T-helper 1 cell treated with Interleukin-12 subunit alpha and Interleukin-12 subunit beta and Interleukin-4 antibody, amounts not matched to agents 30 ng/mL and 1 ng/mL, for 36 hours (primary cell): ENCODE results near the gene MS4A3. TPM values are rescaled to one million over a fixed set of nuclear protein-coding genes. Genes with fewer than 3 reads are reported as not detected.
"Not testable (repeated sequence)": the region's sequence is repeated elsewhere in the genome, so short reads cannot be mapped to it uniquely, and the experiment has no call there.

Experiments
- intact Hi-C: fragments of 100-400 bp; cut with micrococcal nuclease; formaldehyde crosslinking; loops from one replicate; pipeline ENCODE4 v1.15.1; 2024
- total RNA-seq: library from RNA; stranded (reverse); gene quantifications from 2 replicates; pipeline ENCODE4 v1.2.3, GENCODE V29; 2022

The MS4A3 gene, protein sequence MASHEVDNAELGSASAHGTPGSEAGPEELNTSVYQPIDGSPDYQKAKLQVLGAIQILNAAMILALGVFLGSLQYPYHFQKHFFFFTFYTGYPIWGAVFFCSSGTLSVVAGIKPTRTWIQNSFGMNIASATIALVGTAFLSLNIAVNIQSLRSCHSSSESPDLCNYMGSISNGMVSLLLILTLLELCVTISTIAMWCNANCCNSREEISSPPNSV
- not detected in 2 replicates for total RNA-seq

DNA sequence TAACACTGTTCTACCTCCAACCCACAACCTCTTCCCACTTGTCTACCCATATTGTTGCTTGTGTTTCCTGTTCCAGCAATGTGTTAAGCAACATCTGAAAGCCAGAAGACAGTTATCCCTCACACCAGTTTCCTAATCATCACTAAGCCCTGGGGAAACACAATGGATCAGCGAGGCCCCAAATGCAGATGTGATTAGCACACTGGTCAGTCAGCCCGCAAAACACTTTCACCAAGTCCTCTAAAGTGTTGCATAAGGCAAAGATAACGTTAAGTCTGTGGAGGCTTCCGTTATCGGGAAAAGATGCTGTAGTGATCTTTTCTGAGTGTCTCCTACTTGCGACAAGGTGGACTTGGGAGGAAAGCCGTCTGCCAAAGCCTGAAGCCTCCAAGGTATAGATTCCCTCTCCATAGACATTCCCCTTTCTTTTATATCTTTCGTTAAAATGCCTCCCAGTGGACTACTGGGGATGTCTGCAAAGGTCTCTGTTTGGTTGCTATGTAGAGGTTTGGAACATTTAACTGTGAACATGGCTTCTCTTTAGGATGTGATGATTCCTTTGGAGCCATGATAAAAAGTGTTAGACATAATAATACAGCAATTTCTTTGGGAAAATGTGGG is at the start of gene MS4A3:
TSS of gene MS4A3 (plus strand) at position 317 of the 621 bp plus-strand sequence. CDS start 4,496 bp downstream, outside the sequence.
- intact Hi-C loops = no loop called here

DNA sequence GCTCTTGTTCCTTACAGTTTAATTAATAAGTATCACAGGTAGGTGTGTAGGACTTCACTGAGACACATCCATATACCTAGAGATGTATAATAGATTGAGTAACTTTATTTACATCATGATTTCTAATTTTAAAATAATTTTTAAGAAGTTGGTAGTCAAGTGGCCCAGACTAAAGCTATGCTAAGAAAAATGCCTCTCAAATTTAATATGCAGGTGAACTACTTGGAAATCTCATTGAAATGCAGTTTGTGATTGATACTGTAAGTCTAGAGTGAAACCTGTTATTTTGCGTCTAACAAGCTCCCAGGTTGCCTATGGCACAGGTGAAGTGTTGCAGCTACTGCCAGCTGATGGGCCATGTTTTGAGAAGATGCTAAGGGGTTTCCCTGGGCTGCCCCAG is 39.6 kb upstream of the MS4A3 start, which contains the start of gene OOSP4B:
TSS of gene OOSP4B (plus strand) at position 301 of the 400 bp plus-strand sequence.
- intact Hi-C loops = no loop called here

DNA sequence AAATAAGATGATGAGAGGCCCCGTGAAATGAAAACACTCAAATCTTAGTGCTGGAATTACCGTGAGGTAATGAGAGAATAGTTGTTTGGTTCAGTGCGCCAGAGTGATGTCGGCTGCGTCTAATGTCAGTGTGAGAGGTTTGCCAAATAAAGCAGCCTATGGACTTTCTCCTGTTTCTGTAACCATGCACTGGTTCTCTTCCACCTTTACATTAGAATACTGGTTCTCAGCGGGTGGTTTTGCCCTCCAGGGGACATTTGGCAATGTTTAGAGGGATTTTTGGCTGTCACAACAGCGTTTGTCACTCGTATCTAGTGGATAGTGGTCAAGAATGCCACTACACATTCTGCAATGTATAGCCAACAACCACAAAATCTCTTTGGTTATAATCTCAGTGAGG is 38.4 kb upstream of the MS4A3 start:
- intact Hi-C loops = no loop called here

DNA sequence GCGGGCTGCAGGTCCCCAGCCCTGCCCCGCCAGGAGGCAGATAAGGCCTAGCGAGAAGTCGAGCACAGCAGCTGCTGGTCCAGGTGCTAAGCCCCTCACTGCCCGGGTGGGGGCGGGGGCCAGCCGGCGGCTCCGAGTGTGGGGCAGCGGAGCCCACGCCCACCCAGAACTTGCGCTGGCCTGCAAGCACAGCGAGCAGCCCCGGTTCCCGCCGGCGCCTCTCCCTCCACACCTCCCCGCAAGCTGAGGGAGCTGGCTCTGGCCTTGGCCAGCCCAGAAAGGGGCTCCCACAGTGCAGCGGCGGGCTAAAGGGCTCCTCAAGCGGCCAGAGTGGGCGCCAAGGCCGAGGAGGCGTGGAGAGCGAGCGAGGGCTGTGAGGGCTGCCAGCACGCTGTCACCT is 36.1 kb upstream of the MS4A3 start:
- intact Hi-C loops = not testable (repeated sequence)

DNA sequence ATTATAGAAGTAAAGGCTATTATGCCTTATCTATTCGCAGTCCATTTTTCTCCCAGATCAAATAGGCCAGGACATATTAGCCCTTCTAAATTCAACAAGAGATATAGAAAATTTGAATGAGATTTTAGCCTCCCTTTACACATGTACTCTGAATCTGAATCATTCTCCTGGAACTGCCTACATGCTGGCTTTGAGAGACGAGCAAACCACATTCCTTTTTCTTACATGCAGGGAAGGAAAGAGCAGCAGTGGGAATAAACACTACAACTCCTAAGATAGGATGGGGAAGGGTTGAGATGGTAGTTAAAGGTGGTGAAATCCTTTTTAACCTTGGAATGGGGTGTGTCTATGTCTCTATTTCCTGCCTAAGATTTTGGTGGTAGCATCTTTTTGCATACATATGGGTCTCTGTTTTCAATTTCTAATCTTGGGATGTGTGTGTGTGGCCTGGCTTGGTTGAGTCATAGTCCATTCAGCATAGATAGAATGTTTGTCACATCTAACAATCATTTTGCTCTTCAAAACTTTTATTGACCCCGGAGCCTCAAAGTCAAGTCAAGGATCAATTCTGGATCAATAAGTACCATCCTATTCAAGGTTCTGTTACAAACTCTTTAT is 27.3 kb upstream of the MS4A3 start:
- intact Hi-C loops = no loop called here

DNA sequence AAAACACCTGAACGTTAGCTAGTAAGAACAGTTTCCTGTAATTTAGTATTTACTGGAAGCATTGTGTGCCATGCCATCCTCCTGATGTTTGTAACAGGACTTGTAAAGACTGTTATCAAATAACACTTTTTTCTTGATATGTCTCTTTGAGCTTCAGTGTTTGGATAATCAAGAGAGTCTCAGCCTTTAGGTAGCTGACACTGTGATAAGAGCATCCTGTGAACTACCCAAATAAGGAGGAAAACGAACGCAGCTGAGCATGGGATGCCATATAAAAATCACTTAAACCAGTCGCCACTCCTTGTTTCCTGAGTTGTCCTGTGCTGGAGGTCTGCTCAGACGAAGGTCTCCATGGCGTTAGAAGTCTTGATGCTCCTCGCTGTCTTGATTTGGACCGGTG is 16.4 kb upstream of the MS4A3 start, which contains the start of gene OOSP2:
TSS of gene OOSP2 (plus strand) at position 301 of the 400 bp plus-strand sequence. CDS start at position 352, 51 bp downstream.
- intact Hi-C loops = no loop called here

DNA sequence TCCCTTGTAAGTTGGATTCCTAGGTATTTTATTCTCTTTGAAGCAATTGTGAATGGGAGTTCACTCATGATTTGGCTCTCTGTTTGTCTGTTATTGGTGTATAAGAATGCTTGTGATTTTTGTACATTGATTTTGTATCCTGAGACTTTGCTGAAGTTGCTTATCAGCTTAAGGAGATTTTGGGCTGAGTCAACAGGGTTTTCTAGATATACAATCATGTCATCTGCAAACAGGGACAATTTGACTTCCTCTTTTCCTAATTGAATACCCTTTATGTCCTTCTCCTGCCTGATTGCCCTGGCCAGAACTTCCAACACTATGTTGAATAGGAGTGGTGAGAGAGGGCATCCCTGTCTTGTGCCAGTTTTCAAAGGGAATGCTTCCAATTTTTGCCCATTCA is 6.0 kb upstream of the MS4A3 start:
- intact Hi-C loops = not testable (repeated sequence)

DNA sequence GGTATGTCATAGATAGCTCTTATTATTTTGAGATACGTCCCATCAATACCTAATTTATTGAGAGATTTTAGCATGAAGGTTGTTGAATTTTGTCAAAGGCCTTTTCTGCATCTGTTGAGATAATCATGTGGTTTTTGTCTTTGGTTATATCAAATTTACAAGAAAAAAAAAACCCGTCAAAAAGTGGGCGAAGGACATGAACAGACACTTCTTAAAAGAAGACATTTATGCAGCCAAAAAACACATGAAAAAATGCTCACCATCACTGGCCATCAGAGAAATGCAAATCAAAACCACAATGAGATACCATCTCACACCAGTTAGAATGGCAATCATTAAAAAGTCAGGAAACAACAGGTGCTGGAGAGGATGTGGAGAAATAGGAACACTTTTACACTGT is 5.6 kb upstream of the MS4A3 start:
- intact Hi-C loops = not testable (repeated sequence)

DNA sequence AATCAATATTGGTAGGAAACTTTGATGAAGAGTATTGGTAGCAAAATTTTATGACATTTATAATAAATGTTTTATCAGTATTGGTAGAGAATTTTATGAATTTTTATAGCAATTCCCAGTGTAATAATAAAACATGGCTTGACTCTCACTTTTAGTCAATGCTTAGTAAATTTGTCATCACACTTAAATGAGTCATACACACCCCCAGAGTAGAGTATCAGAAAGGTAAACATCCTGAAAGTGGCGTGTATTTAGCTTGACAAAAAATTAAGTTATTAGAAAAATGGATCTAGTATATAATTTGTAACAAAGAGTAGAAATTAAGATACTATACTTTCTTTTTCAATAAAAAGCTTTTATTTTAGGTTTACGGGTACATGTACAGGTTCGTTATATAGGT is 2.6 kb downstream of the MS4A3 start:
- intact Hi-C loops = no loop called here

DNA sequence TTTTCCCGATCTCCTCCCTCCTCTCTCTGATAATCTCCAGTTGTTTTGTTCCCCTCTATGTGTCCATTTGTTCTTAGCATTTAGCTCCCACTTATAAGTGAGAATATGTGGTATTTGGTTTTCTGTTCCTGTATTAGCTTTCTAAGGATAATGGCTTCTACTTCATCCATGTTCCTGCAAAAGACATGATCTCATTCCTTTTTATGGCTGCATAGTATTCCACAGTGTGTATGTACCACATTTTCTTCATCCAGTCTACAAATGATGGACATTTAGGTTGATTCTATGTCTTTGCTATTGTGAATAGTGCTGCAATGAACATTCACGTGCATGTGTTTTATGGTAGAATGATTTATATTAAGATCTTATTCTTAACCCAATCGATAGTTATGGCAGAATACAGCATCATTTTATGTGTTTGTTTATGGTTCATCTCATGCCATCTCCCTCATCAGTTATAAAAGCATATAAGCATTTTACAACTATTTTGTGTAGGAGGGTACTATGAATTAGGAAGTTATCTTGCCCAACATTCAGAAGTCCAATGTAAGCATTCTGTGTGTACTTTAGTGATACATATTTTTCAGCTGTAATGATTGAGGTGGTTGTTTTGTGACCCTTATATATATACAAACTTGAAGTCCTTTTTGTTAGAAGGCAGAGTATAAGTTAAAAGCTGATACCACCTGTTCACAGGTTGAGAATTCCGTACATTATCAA is 3.2 kb downstream of the MS4A3 start:
- intact Hi-C loops = no loop called here

DNA sequence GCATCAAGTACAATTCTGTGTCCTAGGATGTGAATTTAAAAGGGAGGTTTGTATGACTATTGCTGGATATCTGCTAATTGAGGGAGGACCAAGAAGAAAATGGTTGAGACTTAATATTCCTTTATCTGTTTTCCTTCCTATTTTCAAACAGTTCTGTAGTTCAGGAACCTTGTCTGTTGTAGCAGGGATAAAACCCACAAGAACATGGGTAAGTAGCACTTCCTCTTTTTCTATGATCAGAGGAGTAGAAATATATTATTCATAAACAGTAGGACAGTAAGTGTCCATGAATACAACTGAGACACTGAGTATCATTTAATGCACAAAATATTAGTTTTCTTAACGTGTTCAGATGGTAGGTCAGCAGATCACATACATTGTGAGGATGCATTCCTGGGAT is 7.6 kb downstream of the MS4A3 start:
- intact Hi-C loops = no loop called here

DNA sequence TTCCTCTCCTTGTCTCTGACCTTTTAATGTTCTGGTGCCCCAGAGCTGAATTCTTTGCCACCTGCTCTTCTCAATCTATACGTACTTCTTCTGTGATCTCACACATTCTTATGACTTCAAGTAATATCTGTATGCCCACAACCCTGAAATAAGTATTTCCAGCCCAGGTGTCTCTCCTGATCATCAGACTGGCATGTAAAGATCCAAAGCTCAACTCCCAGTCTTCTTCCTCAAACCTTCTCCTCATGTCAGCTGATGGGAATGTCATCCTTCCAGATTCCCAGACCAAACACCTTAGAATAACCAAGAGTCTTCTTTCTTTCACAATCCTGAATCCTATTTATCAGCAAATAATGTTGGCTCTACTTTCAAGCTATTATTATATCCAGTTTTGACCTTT is 9.3 kb downstream of the MS4A3 start:
- intact Hi-C loops = no loop called here

DNA sequence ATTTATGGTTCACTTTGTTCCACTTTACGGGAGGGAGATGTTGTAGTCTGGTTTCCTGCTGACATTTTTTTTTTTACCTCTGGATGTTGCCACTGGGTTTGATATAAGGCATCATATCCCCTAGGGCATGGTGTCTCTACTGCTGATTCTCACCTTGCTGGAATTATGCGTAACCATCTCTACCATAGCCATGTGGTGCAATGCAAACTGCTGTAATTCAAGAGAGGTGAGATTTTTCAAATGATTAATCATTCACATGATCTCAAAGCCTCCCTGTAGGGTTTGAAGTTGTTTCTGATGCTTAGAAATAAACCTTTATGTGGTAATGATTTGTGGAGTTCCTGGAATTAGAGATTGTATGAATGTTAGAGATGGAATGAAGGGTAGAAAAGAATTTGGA is 13.0 kb downstream of the MS4A3 start:
- intact Hi-C loops = no loop called here

DNA sequence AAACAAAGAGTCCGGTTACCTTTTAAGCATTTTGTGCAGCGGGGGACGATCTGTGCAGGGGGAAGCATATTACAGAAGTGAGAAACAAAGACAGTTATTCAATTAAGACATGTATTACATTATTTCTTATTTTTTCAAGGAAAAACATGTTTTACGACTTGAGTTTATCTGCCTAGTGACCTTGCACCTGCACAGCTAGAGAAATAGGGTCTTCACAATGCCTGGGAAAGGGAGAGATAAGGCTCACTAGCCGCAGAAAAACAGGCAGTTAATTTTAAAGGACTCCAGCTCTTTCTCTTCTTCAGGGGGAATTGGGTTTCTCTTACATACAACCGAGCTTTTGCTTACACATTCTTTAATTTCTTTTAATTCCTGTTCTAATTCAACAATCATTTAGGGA is 15.2 kb downstream of the MS4A3 start:
- intact Hi-C loops = not testable (repeated sequence)

DNA sequence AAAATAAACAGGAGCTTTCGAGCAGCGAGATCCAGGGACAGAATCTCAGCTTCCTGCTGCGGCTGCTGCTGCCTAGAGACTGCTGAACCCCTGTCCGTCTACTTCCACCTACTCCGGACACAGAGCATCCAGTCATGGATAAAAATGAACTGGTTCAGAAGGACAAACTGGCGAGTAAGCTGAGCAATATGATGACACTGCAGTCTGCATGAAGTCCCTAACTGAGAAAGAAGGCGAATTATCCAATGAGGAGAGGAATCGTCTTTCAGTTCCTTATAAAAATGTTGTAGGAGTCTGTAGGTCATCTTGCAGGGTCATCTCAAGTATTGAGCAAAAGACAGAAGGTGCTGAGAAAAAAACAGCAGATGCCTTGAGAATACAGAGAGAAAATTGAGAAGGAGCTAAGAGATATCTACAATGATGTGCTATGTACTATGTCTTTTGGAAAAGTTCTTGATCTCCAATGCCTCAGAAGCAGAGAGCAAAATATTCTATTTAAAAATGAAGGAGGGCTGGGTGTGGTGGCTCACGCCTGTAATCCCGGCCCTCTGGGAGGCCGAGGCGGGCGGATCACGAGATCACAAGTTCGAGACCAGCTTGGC is 20.9 kb downstream of the MS4A3 start:
- intact Hi-C loops = no loop called here

DNA sequence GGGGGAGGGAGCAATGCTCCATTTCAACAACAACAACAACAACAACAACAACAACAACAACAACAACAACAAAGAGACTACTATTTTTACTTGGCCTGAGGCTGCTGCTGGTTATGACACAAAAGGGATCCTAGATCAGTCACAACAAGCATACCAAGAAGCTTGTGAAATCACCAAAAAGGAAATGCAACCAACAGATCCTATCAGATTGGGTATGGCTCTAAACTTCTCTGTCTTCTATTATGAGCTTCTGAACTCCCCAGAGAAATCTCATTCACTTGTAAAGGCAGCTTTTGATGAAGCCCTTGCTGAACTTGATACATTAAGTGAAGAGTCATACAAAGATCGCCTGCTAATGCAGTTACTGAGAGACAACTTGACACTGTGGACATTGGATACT is 21.5 kb downstream of the MS4A3 start:
- intact Hi-C loops = no loop called here

DNA sequence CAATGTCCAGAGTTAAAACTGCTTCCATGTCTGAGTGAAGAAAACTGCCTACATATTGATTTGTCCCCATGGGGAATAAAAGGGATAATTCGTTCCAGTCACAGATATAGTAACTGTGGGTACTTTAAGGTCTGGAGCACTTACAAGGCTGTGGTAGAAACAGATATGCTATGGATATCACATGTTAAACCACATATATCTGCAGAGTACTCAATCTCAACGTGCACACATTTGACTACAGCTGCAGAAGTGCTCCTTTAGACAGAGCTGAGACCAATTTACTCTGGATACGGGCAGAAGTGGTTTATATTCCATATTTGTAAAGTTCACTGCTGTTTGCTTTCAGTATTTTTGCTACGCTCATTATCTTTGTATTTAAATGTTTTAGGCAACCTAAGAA is 22.3 kb downstream of the MS4A3 start:
- intact Hi-C loops = no loop called here

DNA sequence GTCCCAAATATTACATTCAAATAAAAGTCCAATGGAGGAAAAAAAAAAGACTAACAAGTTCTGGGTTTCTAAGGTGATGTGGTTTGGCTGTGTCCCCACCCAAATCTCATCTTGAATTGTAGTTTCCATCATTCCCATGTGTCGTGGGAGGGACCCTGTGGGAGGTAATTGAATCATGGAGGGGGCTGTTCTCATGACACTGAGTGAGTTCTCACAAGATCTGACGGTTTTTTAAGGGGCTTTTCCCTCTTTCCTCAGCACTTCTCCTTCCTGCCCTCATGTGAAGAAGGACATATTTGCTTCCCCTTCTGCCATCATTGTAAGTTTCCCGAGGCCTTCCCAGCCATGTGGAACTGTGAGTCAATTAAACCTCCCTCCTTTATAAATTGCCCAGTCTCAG is 24.1 kb downstream of the MS4A3 start:
- intact Hi-C loops = no loop called here

DNA sequence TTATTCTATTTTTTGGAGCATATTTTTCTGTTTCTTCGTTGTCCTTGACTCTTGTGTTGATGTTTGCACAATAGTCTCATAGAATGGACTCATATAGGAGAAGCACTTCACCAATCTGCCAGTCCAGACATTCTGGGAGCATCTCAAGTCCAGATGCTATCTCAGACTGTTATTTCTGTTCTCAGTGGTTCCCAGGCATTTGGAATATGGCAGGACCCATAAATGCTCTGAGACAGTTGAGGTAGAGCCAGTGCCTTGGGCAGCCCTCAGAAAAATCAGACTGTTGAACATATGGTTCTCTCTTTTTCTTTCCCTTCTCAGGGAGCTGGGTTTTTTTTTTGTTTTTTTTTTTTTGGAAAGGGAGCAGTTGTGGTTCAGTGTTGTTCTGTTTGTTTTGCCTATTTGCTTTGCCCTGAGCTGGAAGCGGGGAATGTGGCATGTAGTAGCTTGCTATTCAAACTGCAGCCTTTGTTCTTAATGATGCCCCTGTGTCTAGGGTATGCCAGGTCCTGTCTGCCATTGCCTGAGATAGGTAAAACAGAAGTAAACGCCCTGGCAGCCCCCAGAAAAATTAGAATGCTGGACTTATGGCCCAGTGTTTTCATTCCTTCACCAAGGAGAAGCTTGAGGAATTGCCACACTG is 28.3 kb downstream of the MS4A3 start:
- intact Hi-C loops = no loop called here

DNA sequence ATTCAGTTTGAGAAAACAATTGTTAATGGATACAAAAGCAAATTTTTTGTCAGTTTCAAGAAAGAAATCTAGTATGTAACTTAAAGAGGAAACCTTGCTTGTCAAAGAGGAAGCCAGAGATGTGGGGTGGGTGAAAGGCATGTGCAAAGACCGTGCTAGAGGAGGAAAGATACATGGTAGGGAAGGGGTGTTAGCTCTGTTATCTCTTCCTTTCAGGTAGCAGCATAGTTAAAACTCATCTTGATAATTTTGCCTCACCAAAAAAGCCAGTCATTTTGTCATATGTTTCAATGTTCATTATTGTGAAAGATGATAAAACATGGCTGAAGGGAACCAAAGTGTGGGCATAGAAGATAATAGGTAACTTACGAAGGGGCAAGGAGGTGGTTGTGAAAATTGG is 29.4 kb downstream of the MS4A3 start:
- intact Hi-C loops = no loop called here

DNA sequence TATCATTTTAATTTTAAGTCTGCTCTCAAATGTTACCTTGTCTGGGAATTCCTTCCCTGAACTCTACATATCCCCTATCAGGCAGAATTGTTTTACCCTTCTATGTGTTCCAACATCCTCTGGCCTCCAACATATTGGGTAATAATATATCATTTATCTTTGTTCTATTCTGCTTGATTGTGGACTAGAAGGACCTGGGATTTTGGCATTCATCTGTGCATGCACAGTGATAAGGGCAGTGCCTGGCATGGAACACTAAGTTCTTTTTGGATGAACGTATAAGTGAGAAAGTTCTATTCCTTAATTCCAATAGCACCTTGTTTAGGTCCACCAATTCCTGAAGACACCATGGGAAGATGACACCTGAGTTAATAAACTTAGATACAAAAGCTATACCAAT is 30.8 kb downstream of the MS4A3 start:
- intact Hi-C loops = no loop called here
